Endometrium (tissue), 2 donors: Measurements from ENCODE around the gene GPR17.

Experiments used
- FAIRE-seq: peaks from 2 replicates; lab custom pipeline; 2012; peaks lifted over from hg19 to GRCh38; lab: Jason Lieb, UNC
- donor health status: control.
- donor health status: control.

Gene GPR17

DNA sequence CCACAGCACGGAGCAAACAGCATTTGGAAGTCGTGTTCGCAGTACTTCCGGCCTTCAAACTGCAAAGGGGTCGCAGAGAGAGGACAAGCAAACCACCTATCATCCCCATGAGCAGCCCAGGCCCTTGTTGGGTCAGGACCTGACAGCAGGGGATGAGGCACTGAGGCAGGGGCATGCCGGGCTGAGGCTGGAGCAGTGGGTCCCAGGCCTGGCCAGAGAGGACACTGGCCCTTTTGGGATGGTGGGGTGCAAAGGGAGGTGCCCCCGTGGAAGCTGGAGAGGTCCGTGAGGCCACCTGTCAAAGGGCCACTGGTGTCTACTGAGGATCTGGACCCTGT is 8.9 kb downstream of the GPR17 start:
- FAIRE-seq, result no peak

DNA sequence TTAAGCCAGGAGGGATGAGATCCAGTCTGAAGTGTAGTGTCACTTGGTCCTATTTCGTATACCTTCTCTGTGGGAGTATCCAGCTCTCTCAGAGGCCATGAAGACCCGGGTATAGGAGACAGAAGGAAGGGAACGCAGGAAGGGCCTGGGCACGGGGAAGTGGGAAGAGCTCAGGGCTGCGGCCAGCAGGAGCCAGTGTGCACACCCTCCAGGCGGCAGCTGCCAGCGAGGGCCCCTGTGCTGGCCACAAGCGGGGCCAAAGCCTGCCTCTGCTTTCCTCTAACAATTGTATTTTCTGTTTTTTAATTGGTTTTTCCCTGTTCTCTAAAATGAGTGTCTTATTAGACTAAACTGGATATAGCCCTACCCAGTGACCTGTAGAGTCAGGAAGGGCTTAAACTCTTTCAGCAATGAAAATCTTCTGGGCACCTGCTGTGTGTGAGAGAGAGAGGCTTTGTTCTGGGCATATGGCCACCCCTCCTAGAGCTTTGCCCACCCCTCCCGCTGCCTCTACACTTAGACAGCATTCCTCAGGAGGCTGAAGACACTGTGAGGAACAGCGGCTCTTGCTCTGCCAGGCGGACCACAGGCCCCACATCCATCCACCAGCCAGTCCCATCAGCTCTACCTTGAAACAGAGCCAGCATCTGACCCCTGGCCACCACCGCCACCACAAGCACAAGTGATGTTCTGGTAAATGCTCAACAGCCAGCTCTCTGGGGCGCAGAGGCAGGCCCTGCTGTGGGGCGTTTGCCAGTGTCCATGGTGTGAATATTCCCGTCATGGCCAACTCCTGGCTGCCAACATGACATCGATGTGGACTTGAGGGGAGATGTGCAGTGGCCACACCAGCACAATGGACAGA is 9.5 kb downstream of the GPR17 start:
- no peak for FAIRE-seq

DNA sequence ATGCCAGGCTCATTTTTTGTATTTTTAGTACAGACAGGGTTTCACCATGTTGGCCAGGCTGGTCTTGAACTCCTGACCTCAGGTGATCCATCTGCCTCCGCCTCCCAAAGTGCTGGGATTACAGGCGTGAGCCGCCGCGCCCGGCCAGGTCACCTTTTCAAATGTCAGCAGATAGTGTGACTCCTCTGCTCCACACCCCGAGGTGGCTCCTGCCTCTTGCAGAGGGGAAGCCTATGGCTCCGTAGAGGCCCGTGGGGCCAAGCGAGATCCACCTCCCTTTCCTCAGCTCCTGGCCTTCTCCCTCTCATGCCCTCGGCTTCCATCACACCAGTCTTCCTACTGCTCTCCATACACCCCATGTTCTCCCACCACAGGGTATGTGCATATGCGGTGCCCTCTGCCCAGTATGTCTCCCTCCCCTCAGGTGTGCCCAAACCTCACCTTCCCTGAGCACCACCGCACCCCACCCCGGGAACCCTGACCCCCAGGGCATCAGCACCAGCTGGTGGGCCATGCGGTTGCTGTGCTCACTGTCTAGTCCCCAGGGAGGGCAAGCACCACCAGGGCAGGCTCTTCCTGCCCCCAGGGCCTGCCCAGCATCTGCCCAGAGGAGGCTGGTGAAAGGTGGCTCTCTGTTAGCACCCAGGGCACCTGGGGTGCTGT is 10.7 kb downstream of the GPR17 start:
- no peak for FAIRE-seq

DNA sequence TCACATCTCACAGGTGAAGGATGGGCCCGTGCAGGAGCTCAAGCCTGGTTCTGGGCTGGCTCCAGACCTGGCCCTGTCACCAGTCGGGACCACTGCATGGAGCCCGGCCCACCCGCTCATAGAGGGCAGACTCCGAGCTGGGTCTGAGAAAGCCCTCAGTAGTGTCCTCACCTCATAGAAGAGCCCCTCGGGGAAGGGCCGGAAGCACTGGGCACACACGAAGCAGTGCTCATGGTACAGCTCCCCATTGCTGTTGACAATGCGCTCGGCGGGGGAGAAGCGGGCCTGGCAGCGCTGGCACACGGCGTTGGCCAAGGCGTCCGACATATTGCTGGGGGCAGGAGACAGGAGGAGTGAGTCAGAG is 11.3 kb downstream of the GPR17 start:
- FAIRE-seq, result no peak

DNA sequence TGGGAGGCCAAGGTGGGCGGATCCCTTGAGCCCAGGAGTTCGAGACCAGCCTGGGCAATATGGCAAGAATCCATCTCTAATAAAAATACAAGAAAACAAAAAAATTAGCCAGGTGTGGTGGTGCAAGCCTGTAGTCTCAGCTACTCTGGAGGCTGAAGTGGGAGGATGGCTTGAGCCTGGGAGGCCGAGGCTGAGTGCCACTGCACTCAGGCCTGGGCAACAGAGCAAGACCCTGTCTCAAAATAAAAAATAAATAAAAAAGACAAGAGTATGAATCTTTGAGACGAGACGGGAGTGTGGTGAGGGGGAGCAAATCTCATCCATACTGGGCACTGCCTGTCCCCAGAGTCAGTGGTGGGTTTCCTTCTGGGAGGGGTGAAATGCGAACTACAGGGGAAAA is 12.2 kb downstream of the GPR17 start:
- FAIRE-seq, result no peak

DNA sequence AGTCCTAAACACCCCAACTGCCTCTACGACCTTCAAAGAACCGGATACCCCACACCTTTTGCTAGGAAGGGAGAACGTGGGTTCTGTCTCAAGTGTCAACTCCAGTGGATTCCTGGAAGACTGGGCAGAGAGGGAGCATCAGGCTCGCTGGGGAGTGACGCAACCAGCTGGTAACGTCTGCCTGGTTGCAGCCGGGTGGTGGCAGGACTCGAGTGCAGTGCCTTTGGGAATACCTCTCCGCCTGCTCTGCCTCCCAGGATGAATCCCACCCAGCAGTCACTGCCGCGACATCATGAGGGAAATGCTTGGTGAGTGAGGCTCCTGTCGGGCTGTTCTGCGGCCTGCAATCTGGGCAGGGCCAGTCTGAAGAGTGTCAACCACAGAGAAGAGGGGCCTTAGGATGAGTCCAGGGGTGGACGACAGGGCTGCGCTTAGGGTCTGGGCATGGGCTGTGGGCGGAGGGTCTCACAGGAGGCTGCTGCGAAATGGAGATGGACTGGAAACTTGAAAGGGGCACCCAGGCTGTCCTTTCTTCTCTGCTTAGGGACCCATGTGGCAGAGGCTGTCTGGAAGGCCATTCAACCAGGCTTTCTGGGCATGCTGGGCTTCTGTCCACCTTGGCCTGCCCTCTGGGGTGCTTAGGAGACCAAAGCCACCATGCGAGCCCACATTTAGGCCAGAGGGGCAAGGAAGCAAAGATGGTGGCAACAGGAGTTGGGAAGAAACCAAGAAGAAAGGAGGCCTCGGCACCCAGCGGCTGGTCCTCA is 12.9 kb downstream of the GPR17 start:
- FAIRE-seq, result no peak

DNA sequence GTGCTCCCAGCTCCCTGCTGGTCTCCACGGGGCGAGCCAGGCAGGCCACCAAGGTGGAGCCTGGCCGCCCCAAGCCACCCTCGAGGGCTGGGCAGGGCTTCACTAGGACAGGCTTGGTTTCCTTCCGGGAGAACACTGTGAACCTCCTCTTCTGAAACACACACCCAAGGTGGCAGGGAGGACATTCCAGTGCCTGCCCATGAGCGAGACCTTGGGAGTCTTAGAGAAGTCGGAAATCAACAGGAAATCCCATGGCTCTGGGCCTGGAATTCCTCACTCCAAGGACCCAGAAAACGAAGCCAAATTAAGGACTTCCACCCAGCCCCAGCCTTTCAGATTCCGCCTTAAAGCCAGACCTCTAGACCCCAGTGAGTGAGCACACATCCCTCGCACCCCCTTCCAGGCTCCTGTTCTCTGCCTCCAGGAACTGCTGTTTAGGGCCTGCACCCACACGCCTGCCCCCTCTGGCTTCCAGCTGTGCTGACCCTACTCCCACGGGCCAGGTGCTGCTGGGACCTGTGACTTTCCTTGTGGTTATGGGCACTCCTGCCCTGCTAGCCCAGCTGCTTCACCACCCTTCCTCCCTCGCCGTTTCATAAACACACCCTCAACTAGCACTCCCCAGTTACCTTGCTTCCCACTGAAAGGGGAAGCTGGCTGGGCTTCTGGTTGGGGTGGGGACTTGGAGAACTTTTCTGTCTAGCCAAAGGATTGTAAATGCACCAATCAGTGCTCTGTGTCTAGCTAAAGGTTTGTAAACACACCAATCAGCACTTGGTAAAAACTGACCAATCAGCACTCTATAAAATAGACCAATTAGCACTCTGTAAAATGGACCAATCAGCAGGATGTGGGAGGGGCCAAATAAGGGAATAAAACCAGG is 13.7 kb downstream of the GPR17 start:
- FAIRE-seq, result no peak

DNA sequence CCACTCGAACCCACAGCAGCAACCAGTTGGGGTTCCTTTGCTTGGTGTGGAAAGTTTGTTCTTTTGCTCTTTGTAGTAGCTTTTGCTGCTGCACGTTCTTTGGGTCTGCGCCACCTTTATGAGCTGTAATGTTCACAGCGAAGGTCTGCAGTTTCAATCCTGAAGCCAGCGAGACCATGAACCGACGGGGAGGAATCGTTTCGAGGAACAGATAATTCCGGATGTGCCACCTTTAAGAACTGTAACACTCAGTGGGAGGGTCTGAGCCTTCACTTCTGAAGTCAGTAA is 14.3 kb downstream of the GPR17 start:
- FAIRE-seq, result no peak

DNA sequence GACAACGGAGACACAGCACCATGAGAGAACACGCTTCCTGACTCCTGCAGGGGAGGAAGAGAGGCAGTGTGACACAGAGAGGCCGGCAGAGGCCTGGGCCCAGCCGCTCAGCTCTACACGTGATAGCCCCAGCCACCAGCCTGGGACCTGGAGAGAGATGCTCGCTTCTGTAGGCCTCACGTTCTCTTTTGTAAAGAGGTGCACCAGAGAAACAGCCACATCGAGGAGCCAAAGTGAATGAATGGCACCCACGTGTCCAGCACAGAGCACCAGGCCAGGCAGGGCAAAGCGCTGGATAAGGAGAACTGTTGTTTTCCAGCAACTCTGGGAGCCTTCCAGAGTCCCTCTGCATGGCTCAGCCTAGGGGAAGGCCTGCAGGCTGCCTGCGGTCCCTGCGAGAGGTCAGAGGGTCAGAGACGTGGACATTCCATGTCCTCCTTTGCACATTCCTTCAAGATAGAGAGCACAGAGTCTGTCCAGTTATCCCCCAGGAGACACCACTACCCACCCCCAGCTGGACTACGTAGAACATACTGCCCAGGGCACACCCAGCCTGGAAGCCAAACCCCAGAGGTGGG is 15.2 kb downstream of the GPR17 start:
- FAIRE-seq, result no peak

DNA sequence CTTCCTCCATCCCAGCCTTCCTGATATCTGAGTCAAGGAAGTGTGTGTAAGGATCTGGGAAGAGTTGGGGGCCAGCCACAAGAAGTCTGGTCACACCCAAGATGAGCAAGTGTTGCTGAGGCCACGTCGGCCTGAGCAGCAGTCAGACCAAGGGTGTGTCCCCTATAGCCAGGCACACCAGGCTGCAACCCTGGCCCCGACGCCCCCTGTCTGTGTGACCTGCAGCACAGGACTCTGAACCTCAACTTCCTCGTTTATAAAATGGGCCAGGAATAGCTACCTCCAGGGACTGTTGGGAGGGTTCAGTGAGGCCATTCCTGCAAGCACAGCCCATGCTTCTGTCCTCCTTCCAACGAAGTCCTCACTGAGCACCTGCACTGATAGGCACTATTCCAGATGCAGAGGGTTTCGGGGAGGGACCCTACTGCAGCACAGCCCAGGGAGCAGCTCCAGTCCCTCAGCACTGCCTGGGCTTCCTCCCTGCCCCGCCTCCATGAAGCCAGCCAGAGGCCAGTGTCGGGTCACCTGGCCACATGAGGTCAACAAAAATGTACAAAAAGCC is 16.1 kb downstream of the GPR17 start:
- FAIRE-seq, result no peak

DNA sequence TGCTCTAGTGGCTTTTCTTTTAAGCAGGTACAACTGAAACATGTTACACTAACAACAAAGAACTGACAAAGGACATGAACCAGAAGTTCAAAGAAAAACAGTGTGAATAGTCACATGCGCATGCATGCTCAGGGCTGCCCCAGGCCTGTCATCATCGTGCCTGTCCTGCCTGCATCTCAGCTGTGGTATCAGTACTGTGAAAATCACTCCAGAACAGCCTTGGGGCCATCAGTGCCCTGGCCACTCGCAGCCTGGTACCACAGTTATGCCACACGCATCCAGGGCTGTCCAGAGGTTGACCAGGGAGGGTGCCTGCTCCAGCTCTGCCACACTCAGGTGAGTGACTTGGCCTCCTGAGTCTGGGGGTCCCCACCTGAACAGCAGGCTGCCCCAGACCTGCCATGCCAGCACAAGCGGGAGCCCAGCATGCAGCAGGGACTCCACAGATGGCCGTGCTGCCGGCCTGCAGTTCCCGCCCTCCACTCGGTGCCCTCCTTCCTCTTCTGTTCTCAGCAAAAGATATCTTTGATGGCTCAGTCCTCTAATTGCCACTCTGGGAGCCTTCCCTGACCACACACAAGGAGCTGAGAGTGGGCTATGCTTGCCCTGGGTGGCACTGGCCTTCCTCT is 17.1 kb downstream of the GPR17 start:
- no peak for FAIRE-seq

DNA sequence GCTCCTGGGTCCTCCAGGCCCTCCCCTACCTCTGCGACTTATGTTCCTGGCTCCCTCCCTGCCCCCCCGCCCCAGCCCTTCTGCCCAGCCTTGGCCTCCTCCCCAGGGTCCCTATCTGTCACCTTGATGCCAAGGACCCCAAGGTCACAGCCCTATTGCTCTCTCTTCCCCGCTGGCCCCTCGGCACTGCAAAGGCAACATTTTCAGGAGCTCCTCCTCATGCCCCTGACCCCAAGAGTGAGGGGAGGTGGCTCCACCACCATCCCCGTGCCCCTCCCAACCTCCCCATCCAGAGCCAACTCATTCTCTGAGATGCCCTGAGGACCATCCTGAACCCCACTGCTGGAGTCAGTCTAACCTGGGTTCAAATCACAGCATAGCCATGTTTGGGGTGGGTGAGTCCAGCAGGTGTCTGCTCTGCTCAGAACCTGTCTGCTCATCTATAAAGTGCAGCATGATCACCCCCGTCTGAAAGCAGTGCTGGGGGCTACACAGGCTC is 17.7 kb downstream of the GPR17 start:
- no peak for FAIRE-seq

DNA sequence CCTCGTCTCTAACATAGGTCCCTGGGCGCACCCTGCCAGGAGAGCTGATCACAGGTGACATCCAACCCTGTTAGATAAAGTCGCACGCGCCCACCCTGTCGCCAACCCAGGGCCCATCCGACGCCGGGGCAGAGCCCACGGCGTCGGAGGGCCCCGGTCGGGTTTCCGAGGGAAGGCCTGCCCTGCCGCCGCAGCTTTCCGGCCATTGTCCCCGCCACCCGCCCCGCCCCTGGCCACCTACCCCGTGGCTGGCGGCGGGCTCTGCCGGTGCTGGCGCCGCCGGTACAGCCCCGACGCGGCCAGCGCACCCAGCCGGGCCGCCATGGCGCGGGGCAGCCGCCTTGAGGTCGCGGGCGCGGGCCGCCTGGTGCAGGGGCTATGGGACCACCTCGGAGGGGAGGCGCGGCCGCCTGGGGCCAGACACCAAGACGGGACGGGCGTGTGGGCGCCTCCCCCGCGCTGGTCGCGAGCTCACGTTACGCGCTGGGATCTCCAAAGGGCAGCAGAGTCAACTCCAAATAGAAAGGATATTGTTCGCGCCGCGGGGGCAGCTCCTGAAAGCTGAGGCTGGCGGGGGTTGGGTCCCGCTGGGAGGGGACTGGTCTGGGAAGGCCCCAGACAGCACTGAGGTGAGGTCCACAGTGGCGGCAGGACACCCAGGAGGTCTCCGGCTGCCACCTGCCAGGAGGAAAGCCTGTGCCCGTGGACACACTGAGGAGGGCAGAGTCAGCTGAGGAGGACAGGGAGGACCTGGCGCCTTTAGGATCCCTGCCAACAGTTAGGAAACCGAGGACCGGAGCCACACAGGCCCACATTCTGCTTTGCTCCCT is 18.3 kb downstream of the GPR17 start:
- no peak for FAIRE-seq

DNA sequence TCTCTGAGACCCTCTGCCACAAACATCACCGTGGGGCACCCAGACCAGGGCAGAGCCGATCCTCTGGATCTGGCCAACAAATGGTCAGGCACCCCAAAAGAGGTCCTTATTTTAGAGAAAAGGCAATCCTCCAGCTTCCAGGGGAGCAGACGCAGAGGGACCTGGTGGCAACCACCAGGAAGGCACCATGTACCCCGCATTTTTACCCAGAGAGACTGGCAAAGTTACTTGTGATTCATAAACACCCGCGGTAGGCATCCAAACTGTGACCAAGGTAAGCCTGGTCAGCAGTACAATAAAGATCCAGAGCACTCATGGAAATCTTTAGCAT is 18.9 kb downstream of the GPR17 start:
- no peak for FAIRE-seq

DNA sequence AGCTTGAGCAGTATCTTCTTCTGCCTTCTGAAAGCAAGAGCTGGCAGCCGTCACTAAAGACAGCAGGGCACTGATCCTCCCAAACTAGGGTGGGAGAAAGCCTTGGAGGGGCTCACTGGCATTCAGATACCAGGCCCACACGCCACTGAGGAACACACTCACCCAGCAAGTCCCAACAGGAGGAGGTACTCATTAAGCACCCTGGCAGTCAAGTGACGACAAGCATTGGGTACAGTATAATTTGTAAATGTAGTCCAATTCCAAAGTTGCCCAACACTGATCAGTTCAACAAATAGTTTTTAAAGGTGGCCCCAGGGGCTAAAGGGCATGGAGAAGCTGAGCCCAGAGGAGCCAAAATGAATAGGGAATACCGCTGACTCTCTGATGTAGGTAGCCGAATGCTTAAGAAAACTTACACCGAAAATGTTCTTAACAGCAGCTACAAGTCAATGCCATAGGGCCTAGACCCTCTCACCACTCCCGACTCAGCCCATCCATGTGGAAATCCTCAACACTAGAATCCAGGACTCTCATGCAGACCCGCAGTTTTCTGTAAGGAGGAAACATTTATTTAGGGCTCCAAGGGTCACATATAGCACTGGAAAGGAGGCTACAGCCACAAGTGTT is 19.4 kb downstream of the GPR17 start:
- no peak for FAIRE-seq

DNA sequence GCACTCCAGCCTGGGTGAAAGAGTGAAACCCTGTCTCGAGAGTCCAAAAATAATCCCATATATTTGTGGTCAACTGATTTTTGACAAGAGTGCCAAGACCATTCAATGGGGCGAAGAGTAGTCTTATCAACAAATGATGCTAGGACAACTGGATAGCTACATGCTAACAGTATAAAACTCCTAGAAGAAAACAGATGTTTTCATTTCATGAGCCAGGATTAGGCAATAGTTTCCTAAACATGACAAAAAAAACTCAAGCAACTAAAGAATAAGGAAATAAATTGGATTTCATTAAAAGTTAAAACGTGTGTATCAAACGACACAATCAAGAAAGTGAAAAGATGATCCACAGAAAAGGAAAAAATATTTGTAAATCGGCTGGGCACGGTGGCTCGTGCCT is 23.1 kb downstream of the GPR17 start:
- no peak for FAIRE-seq

DNA sequence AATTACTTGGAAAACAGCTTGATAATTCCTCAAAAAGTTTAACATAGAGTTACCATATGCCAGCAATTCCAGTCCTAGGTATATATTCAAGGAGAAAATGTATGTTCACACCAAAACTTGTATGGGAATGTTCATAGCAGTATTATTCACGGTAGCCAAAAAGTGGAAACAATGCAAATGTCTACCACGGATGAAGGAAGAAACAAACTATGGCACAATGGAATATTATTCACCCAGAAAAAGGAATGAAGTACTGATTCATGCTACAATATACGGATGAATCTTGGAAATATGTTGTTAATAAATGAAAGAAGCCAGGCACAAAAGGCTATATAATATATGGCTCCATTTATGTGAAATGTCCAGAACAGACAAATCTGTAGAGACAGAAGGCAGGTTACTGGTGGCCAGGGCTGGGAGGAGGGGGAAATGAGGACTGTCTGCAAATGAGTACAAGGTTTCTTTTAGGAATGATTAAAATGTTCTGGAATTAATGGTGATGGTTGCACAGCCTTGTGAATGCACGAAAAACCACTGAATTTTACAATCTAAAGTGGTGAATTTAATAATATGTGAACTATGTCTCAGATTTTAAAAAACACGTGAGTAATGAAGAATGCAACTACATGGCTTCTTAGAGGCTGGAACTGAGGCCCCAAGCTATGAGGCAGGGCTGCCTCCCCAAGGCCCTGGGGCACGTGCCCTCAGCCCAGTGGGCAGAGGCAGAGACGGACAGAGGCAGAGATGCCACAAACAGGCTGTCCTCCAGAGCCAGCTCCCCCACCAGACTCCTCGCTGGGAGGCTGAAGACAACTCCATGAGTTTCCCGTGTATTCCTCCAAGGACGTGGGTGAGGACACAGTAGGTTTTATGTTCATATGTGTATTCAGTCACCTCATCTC is 24.4 kb downstream of the GPR17 start:
- no peak for FAIRE-seq

DNA sequence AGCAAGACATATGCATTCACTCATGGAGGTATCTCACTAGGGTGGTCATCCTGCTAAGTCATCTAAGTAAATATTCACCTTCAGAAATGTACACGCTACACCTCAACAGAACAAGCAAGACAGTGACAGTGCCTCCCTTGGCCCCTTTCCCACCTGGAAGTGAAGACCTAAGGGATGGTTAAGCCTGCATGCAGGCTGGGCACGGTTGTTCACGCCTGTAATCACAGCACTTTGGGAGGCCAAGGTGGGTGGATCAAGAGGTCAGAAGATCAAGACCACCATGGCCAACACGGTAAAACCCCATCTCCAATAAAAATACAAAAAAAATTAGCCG is 25.0 kb downstream of the GPR17 start:
- no peak for FAIRE-seq
